ACC112 (cell line): Measurements from ENCODE around the gene SMG9.

Source experiments
- H2AFZ ChIP-seq: fragments of 200-600 bp; sonication (generic); one replicate; pipeline ENCODE4 v1.6.0; 2017; ENCODE audit warnings: antibody characterized with exemption, low read length; ENCODE audit not compliant: unreplicated experiment
- H3K27ac ChIP-seq: fragments of 200-600 bp; sonication (generic); 2 replicates; pipeline ENCODE4 v1.5.1; 2014; ENCODE audit warnings: low read depth, mild to moderate bottlenecking, antibody characterized with exemption, low read length, moderate library complexity
- H3K27me3 ChIP-seq: fragments of 200-600 bp; sonication (generic); 2 replicates; pipeline ENCODE4 v1.6.1; 2014; ENCODE audit warnings: mild to moderate bottlenecking, antibody characterized with exemption, low read length, moderate library complexity, mixed read lengths; ENCODE audit not compliant: insufficient read depth
- H3K36me3 ChIP-seq: fragments of 200-600 bp; sonication (generic); 2 replicates; pipeline ENCODE4 v1.6.1; 2016; ENCODE audit warnings: mild to moderate bottlenecking, antibody characterized with exemption, low read length, moderate library complexity, mixed read lengths; ENCODE audit not compliant: insufficient read depth
- H3K4me1 ChIP-seq: fragments of 200-600 bp; sonication (generic); one replicate; pipeline ENCODE4 v1.6.1; 2016; ENCODE audit warnings: low read length, mixed read lengths; ENCODE audit not compliant: insufficient read depth, unreplicated experiment, control insufficient read depth
- H3K4me3 ChIP-seq: fragments of 200-600 bp; sonication (generic); 2 replicates; pipeline ENCODE4 v1.5.1; 2014; ENCODE audit warnings: mild to moderate bottlenecking, low read depth, low read length
- H3K79me2 ChIP-seq: fragments of 200-600 bp; sonication (generic); one replicate; pipeline ENCODE4 v1.6.0; 2016; ENCODE audit warnings: low read length; ENCODE audit not compliant: control insufficient read depth, unreplicated experiment, insufficient read depth

Gene SMG9

GRCh38 chr19:43707158-43707712 lies 47.5 kb downstream of the SMG9 start:
- no peaks in the 10 kb centered on the region for H3K4me1 ChIP-seq
- no peaks in the 10 kb centered on the region for H3K36me3 ChIP-seq
- no peaks in the 10 kb centered on the region for H3K79me2 ChIP-seq
- H3K27me3 ChIP-seq, result no peaks in the 10 kb centered on the region
- no peak overlapping the region for H2AFZ ChIP-seq
- no peak overlapping the region for H3K27ac ChIP-seq
- no peak overlapping the region for H3K4me3 ChIP-seq

GRCh38 chr19:43705729-43706128 lies 49.0 kb downstream of the SMG9 start:
- no peak overlapping the region for H3K27ac ChIP-seq
- peaks cover under 1% of the 10 kb centered on the region for H3K4me1 ChIP-seq
- no peaks in the 10 kb centered on the region for H3K79me2 ChIP-seq
- no peak overlapping the region for H3K4me3 ChIP-seq
- no peak overlapping the region for H2AFZ ChIP-seq
- H3K27me3 ChIP-seq, result no peaks in the 10 kb centered on the region
- no peaks in the 10 kb centered on the region for H3K36me3 ChIP-seq

GRCh38 chr19:43704002-43704705 lies 50.6 kb downstream of the SMG9 start:
- Histone ChIP-seq H2AFZ (no peak overlapping the region), H3K4me1 (peaks cover 8% of the 10 kb centered on the region), H3K36me3 (no peaks in the 10 kb centered on the region), H3K4me3 (no peak overlapping the region), H3K79me2 (no peaks in the 10 kb centered on the region), H3K27ac (no peak overlapping the region), H3K27me3 (no peaks in the 10 kb centered on the region)

- peak overlapping the region; percentile 73 for H3K4me3 ChIP-seq
- peak overlapping the region; percentile 85 for H2AFZ ChIP-seq
- no peaks in the 10 kb centered on the region for H3K79me2 ChIP-seq
- peak overlapping the region; percentile 94 for H3K27ac ChIP-seq
- H3K36me3 ChIP-seq, result no peaks in the 10 kb centered on the region
- H3K27me3 ChIP-seq, result no peaks in the 10 kb centered on the region
- peaks cover 8% of the 10 kb centered on the region for H3K4me1 ChIP-seq
Measured at GRCh38 chr19:43700395-43701000, 54.3 kb downstream of the SMG9 start.

- Histone ChIP-seq H3K36me3 (no peaks in the 10 kb centered on the region), H3K4me1 (peaks cover 8% of the 10 kb centered on the region), H3K4me3 (peak overlapping the region; percentile 73), H2AFZ (peak overlapping the region; percentile 85), H3K27ac (peak overlapping the region; percentile 94), H3K79me2 (no peaks in the 10 kb centered on the region), H3K27me3 (no peaks in the 10 kb centered on the region)
Measured at GRCh38 chr19:43699506-43700394, 55.0 kb downstream of the SMG9 start.

GRCh38 chr19:43697295-43697694 lies 57.5 kb downstream of the SMG9 start:
- H3K4me1 ChIP-seq, result peaks cover 8% of the 10 kb centered on the region
- H2AFZ ChIP-seq, result no peak overlapping the region
- H3K27me3 ChIP-seq, result no peaks in the 10 kb centered on the region
- H3K36me3 ChIP-seq, result no peaks in the 10 kb centered on the region
- H3K27ac ChIP-seq, result no peak overlapping the region
- no peak overlapping the region for H3K4me3 ChIP-seq
- H3K79me2 ChIP-seq, result no peaks in the 10 kb centered on the region

GRCh38 chr19:43695985-43696704 lies 58.6 kb downstream of the SMG9 start:
- Histone ChIP-seq H3K27ac (no peak overlapping the region), H3K27me3 (no peaks in the 10 kb centered on the region), H3K4me1 (peaks cover 8% of the 10 kb centered on the region), H3K4me3 (no peak overlapping the region), H3K79me2 (no peaks in the 10 kb centered on the region), H2AFZ (no peak overlapping the region), H3K36me3 (no peaks in the 10 kb centered on the region)

- no peaks in the 10 kb centered on the region for H3K4me1 ChIP-seq
- no peaks in the 10 kb centered on the region for H3K79me2 ChIP-seq
- no peaks in the 10 kb centered on the region for H3K27me3 ChIP-seq
- H3K4me3 ChIP-seq, result no peak overlapping the region
- no peaks in the 10 kb centered on the region for H3K36me3 ChIP-seq
- H2AFZ ChIP-seq, result no peak overlapping the region
- H3K27ac ChIP-seq, result no peak overlapping the region
Measured at GRCh38 chr19:43694553-43694952, 60.2 kb downstream of the SMG9 start.

- no peak overlapping the region for H3K27ac ChIP-seq
- no peaks in the 10 kb centered on the region for H3K4me1 ChIP-seq
Measured at GRCh38 chr19:43692877-43693276, 61.9 kb downstream of the SMG9 start.

GRCh38 chr19:43692385-43692784 lies 62.4 kb downstream of the SMG9 start:
- Histone ChIP-seq H2AFZ (no peak overlapping the region), H3K4me1 (peaks cover 3% of the 10 kb centered on the region), H3K27me3 (no peaks in the 10 kb centered on the region), H3K27ac (no peak overlapping the region), H3K79me2 (no peaks in the 10 kb centered on the region), H3K4me3 (no peak overlapping the region), H3K36me3 (no peaks in the 10 kb centered on the region)

More at GRCh38 chr19:43692877-43693276, 61.9 kb downstream of the SMG9 start:
- Histone ChIP-seq H2AFZ (no peak overlapping the region), H3K4me3 (no peak overlapping the region), H3K36me3 (no peaks in the 10 kb centered on the region), H3K79me2 (no peaks in the 10 kb centered on the region), H3K27me3 (no peaks in the 10 kb centered on the region)
